ENCODE measurements around the gene TAGLN3.

The TAGLN3 gene

GRCh38 chr3:112048911-112049310 is 50.2 kb downstream of the TAGLN3 start:
- DNase-seq (ENCODE audit: low spot score) = no peak

- no peak for DNase-seq (ENCODE audit: low spot score)
These were observed 54.5 kb downstream of the TAGLN3 start for GRCh38 chr3:112053229-112053628.

GRCh38 chr3:112056451-112056929 is 57.8 kb downstream of the TAGLN3 start:
- DNase-seq (ENCODE audit: low spot score) = no peak

GRCh38 chr3:112059497-112059896 is 60.8 kb downstream of the TAGLN3 start:
- no peak for DNase-seq (ENCODE audit: low spot score)

- no peak for DNase-seq (ENCODE audit: low spot score)
These were observed 62.4 kb downstream of the TAGLN3 start for GRCh38 chr3:112061152-112061551.
